ENCODE measurements around the gene CST11.

Gene CST11

GRCh38 chr20:23438661-23439060, 14.0 kb downstream of the CST11 start:
- no peak overlapping the region for H3K27ac ChIP-seq
- H3K4me1 ChIP-seq (ENCODE audit: low read depth, poor library complexity, severe bottlenecking), result no peaks in the 10 kb centered on the region
- H3K4me2 ChIP-seq, result no peak overlapping the region
- no peak overlapping the region for H2AFZ ChIP-seq (ENCODE audit: low read depth)
- TF ChIP-seq, protein P1, sequence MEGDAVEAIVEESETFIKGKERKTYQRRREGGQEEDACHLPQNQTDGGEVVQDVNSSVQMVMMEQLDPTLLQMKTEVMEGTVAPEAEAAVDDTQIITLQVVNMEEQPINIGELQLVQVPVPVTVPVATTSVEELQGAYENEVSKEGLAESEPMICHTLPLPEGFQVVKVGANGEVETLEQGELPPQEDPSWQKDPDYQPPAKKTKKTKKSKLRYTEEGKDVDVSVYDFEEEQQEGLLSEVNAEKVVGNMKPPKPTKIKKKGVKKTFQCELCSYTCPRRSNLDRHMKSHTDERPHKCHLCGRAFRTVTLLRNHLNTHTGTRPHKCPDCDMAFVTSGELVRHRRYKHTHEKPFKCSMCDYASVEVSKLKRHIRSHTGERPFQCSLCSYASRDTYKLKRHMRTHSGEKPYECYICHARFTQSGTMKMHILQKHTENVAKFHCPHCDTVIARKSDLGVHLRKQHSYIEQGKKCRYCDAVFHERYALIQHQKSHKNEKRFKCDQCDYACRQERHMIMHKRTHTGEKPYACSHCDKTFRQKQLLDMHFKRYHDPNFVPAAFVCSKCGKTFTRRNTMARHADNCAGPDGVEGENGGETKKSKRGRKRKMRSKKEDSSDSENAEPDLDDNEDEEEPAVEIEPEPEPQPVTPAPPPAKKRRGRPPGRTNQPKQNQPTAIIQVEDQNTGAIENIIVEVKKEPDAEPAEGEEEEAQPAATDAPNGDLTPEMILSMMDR (conservative IDR thresholded peaks at IDR 0.05; ENCODE audit: low read depth, low read length), result no peak
- no peaks in the 10 kb centered on the region for H4K20me1 ChIP-seq (ENCODE audit: insufficient read depth)
- H3K36me3 ChIP-seq (ENCODE audit: insufficient read depth), result no peaks in the 10 kb centered on the region
- H3K27me3 ChIP-seq (ENCODE audit: insufficient read depth, low read depth), result no peaks in the 10 kb centered on the region
- H3K9ac ChIP-seq, result no peak overlapping the region
- H3K79me2 ChIP-seq (ENCODE audit: insufficient read depth, low read depth), result no peaks in the 10 kb centered on the region
- H3K4me3 ChIP-seq (IDR thresholded peaks at IDR 0.05; ENCODE audit: insufficient read depth, low read depth, low read length), result no peak overlapping the region

DNA sequence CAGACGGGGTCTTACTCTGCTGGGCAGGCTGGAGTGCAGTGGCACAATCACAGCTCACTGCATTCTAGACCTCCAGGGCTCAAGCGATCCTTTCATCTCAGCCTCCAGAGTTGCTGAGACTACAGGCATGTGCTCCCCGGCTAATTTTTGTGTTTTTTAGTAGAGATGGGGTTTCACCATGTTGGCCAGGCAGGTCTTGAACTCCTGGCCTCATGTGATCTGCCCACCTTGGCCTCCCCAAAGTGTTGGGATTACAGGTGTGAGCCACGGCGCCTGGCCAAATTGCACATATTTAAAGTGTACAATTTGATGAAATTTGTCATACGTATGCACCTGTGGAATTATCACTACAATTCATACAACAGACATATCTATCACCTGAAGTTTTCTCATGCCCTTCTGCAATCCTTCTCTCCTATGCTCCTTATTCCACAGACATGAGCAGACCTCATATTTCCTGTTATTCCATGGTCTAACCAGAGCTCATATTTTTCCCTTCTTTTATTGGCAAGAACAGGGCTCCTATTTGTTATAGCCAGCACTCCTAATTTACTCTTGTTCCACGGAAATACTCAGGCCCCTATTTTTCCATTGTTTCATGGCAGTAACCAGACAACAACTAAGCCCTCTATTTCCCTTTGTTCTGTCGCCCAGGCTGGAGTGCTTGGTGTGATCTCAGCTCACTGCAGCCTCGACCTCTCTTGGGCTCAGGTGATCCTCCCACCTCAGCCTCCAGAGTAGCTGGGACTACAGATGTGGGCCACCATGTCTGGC, 15.4 kb downstream of the CST11 start:
- no peaks in the 10 kb centered on the region for H4K20me1 ChIP-seq (ENCODE audit: insufficient read depth)
- H3K27ac ChIP-seq, result no peak overlapping the region
- H2AFZ ChIP-seq (ENCODE audit: low read depth), result no peak overlapping the region
- no peaks in the 10 kb centered on the region for H3K36me3 ChIP-seq (ENCODE audit: insufficient read depth)
- TF ChIP-seq, protein P1 (conservative IDR thresholded peaks at IDR 0.05; ENCODE audit: low read depth, low read length), result no peak
- no peaks in the 10 kb centered on the region for H3K4me1 ChIP-seq (ENCODE audit: low read depth, poor library complexity, severe bottlenecking)
- no peak overlapping the region for H3K4me3 ChIP-seq (IDR thresholded peaks at IDR 0.05; ENCODE audit: insufficient read depth, low read depth, low read length)
- no peaks in the 10 kb centered on the region for H3K27me3 ChIP-seq (ENCODE audit: insufficient read depth, low read depth)
- no peaks in the 10 kb centered on the region for H3K79me2 ChIP-seq (ENCODE audit: insufficient read depth, low read depth)
- H3K9ac ChIP-seq, result no peak overlapping the region
- H3K4me2 ChIP-seq, result no peak overlapping the region

DNA sequence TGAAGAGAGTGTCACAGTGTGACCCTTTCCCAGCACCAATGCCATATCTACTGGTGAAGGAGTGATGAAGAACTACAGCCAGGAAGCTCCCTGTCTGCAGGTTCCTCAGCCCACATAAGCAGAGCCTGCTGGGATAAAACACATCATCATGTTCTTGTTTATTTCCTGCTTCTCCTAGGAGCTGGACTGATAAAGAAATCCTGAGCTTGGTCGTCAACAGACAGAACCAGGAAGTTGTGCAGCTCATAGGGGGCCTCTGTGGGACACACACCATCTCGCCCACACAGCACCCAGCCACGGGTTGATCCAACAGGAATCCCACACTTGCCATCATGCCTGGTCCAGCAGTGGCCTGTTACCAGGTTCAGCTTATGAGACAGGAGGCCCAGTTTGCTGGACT, 16.0 kb downstream of the CST11 start:
- Histone ChIP-seq H3K36me3 (ENCODE audit: insufficient read depth) (no peaks in the 10 kb centered on the region), H3K27me3 (ENCODE audit: insufficient read depth, low read depth) (no peaks in the 10 kb centered on the region), H3K9ac (no peak overlapping the region), H3K79me2 (ENCODE audit: insufficient read depth, low read depth) (no peaks in the 10 kb centered on the region), H3K4me3 (IDR thresholded peaks at IDR 0.05; ENCODE audit: insufficient read depth, low read depth, low read length) (no peak overlapping the region), H3K4me1 (ENCODE audit: low read depth, poor library complexity, severe bottlenecking) (no peaks in the 10 kb centered on the region), H4K20me1 (ENCODE audit: insufficient read depth) (no peaks in the 10 kb centered on the region), H2AFZ (ENCODE audit: low read depth) (no peak overlapping the region), H3K4me2 (no peak overlapping the region), H3K27ac (no peak overlapping the region)
- TF ChIP-seq, protein P1 (conservative IDR thresholded peaks at IDR 0.05; ENCODE audit: low read depth, low read length), result no peak

DNA sequence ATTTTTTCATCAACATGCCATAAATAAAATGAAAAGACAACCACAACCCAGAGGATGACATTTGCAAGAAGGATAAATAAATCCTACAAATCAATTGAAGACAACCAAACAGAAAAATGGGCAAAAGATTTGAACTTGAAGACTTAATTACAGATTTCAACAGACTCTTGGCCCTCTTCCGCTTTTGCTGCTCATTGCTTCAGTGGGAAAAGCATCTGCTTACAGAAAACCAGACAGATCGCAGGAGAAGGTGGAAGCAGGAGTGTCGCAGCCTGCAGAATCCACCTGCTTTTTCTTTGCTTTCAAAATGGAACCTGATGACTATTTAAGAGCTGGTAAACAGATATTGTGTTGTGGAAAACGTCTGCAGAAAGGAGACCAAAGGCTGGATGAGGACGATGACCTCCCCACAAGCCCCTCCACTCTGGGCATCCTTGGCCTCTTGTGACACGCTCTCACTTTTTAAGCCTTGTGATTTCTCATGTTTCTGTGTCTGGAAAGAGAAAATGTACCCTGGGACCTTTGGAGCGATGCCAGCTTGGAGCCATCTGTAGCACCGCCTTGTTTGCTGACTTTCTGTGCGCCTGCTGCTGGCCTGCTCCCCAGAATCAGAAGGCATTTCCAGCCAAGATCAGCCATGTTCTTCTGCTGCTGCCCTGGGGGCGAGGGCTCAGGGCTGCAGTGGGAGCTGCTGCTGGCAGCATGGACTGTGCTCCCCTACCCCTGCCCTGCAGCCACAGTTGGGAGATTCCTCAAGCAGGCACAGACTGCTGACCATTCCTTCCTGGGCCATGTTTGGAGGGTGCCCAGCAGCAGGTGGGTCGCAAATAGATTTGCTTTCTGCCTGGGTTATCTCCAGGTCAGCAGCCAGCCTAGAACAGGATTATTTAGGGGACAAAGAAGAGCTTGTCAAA, 16.8 kb downstream of the CST11 start:
- H3K79me2 ChIP-seq (ENCODE audit: insufficient read depth, low read depth), result no peaks in the 10 kb centered on the region
- no peak overlapping the region for H3K4me3 ChIP-seq (IDR thresholded peaks at IDR 0.05; ENCODE audit: insufficient read depth, low read depth, low read length)
- TF ChIP-seq, protein P1 (conservative IDR thresholded peaks at IDR 0.05; ENCODE audit: low read depth, low read length), result no peak
- no peaks in the 10 kb centered on the region for H4K20me1 ChIP-seq (ENCODE audit: insufficient read depth)
- no peak overlapping the region for H3K27ac ChIP-seq
- no peak overlapping the region for H3K9ac ChIP-seq
- H2AFZ ChIP-seq (ENCODE audit: low read depth), result no peak overlapping the region
- no peaks in the 10 kb centered on the region for H3K27me3 ChIP-seq (ENCODE audit: insufficient read depth, low read depth)
- no peaks in the 10 kb centered on the region for H3K36me3 ChIP-seq (ENCODE audit: insufficient read depth)
- no peaks in the 10 kb centered on the region for H3K4me1 ChIP-seq (ENCODE audit: low read depth, poor library complexity, severe bottlenecking)
- no peak overlapping the region for H3K4me2 ChIP-seq
